GM12878 (cell line): ENCODE results near the gene PPID. TPM values are rescaled to one million over a fixed set of nuclear protein-coding genes. Genes with fewer than 3 reads are reported as not detected.
A peak's percentile ranks its signal among the peaks of the same experiment; 100 is the strongest.

Experiments
- ATAC-seq: fragments of 200-7000 bp; cut with Tn5 transposase; 3 replicates; pipeline ENCODE4 v1.9.1; 2020; ENCODE audit warnings: mild to moderate bottlenecking, moderate library complexity
- BruUV-seq: library from RNA; stranded (reverse); fragments of 400-500 nt; replicated peaks from 2 replicates; lab custom pipeline; 2021; lab: Mats Ljungman, UMichigan
- CTCF ChIA-PET: fragments of 300-600 bp; sonication (Branson Sonifier 250); formaldehyde crosslinking; extraction: SDS; loops from one replicate; lab custom pipeline; 2021; ENCODE audit warnings: inconsistent platforms; lab: Yijun Ruan, JAX
- POLR2A ChIA-PET: fragments of 350-600 bp; formaldehyde crosslinking; extraction: SDS; loops from one replicate; lab custom pipeline; 2021; ENCODE audit warnings: inconsistent platforms; lab: Charles Lee
- RAD21 ChIA-PET: fragments of 300-600 bp; sonication (Branson Sonifier 250); formaldehyde crosslinking; loops from one replicate; lab custom pipeline; 2023; ENCODE audit warnings: antibody characterized with exemption; ENCODE audit not compliant: unreplicated experiment; lab: Charles Lee
- SMC1A ChIA-PET: fragments of 300-600 bp; sonication (Branson Sonifier 250); formaldehyde crosslinking; loops from one replicate; lab custom pipeline; 2023; ENCODE audit not compliant: unreplicated experiment, uncharacterized antibody; lab: Charles Lee
- DNase-seq: peaks from one replicate; pipeline ENCODE4 v3.0.0-alpha.2; 2011; ENCODE audit warnings: low read depth, low spot score
- FAIRE-seq: peaks from 3 replicates; lab custom pipeline; 2011; peaks lifted over from hg19 to GRCh38; lab: Jason Lieb, UNC
- H2AFZ ChIP-seq: 2 replicates; pipeline ENCODE4 v1.6.0; 2011; ENCODE audit warnings: low read depth, low read length, control low read depth; ENCODE audit not compliant: control insufficient read depth
- H3K27ac ChIP-seq: 2 replicates; pipeline ENCODE4 v1.5.1; 2011; ENCODE audit warnings: control low read depth; ENCODE audit not compliant: control insufficient read depth, insufficient read depth
- H3K27me3 ChIP-seq, 2 experiments: replicated peaks in 1 of 2; 2 replicates each; pipeline versions ENCODE4 v1.6.0 to v1.6.1; 2011; ENCODE audit warnings: low read length in 1 of 2; ENCODE audit not compliant: control insufficient read depth in 2 of 2, insufficient read depth in 2 of 2
- H3K36me3 ChIP-seq, 2 experiments: 2 replicates each; pipeline ENCODE4 v1.5.1; 2011; ENCODE audit warnings: low read length in 1 of 2; ENCODE audit not compliant: control insufficient read depth in 2 of 2, insufficient read depth in 2 of 2
- H3K4me1 ChIP-seq: 2 replicates; pipeline ENCODE4 v1.6.1; 2011; ENCODE audit warnings: mild to moderate bottlenecking, low read length, moderate library complexity, mixed read lengths; ENCODE audit not compliant: control insufficient read depth, insufficient read depth
- H3K4me2 ChIP-seq: 2 replicates; pipeline ENCODE4 v1.6.0; 2011; ENCODE audit warnings: control low read depth; ENCODE audit not compliant: control insufficient read depth, insufficient read depth
- H3K4me3 ChIP-seq: fragments of 200-600 bp; sonication (generic); 2 replicates; pipeline ENCODE4 v1.5.1; 2016
- H3K79me2 ChIP-seq: 2 replicates; pipeline ENCODE4 v1.6.0; 2011; ENCODE audit warnings: low read length; ENCODE audit not compliant: control insufficient read depth, insufficient read depth
- H3K9ac ChIP-seq: 2 replicates; pipeline ENCODE4 v1.8.0; 2011; ENCODE audit warnings: low read length, control low read depth, mixed read lengths; ENCODE audit not compliant: control insufficient read depth, insufficient read depth
- H3K9me3 ChIP-seq: replicated peaks from 3 replicates; pipeline ENCODE4 v1.5.1; 2011; ENCODE audit warnings: mild to moderate bottlenecking, low read length; ENCODE audit not compliant: control insufficient read depth, insufficient read depth
- H4K20me1 ChIP-seq: 2 replicates; pipeline ENCODE4 v1.6.0; 2011; ENCODE audit not compliant: control insufficient read depth, insufficient read depth
- BHLHE40 ChIP-seq, 2 experiments: fragments of 450-650 bp in 1 of 2; IDR thresholded peaks; 2 replicates each; pipeline ENCODE4 v1.6.1; 2011 to 2017; ENCODE audit warnings: low read depth in 2 of 2, borderline replicate concordance in 1 of 2, improper control_type of control experiment in 1 of 2, low read length in 1 of 2, mild to moderate bottlenecking in 1 of 2
- CEBPB ChIP-seq, 2 experiments: fragments of 150-350 bp in 1 of 2; IDR thresholded peaks; 2 replicates each; pipeline ENCODE4 v1.6.1; 2012 to 2014; ENCODE audit warnings: low read depth in 2 of 2, low read length in 2 of 2, borderline replicate concordance in 1 of 2, inconsistent platforms in 1 of 2
- CEBPZ ChIP-seq: fragments of 150-350 bp; IDR thresholded peaks from 2 replicates; pipeline ENCODE4 v1.6.1; 2016; ENCODE audit warnings: low read depth, low read length
- CTCF ChIP-seq, 3 experiments: IDR thresholded peaks in 2 of 3; conservative IDR thresholded peaks in 1 of 3; 2 replicates each; pipeline ENCODE4 v1.5.1; 2011; ENCODE audit warnings: low read depth in 3 of 3, low read length in 3 of 3, mild to moderate bottlenecking in 3 of 3, control low read depth in 2 of 3, moderate library complexity in 2 of 3, inconsistent platforms in 1 of 3, mixed read lengths in 1 of 3; ENCODE audit not compliant: control insufficient read depth in 2 of 3, insufficient read depth in 1 of 3; ENCODE audit errors: extremely low read depth in 1 of 3
- IRF5 ChIP-seq: fragments of 450-650 bp; IDR thresholded peaks from 2 replicates; pipeline ENCODE4 v1.6.1; 2017; ENCODE audit warnings: borderline replicate concordance
- MEF2B ChIP-seq: fragments of 450-650 bp; IDR thresholded peaks from 2 replicates; pipeline ENCODE4 v1.6.1; 2018; ENCODE audit warnings: mild to moderate bottlenecking, moderate library complexity; ENCODE audit not compliant: partially characterized antibody, poor library complexity, severe bottlenecking
- ZBTB40 ChIP-seq: fragments of 450-650 bp; IDR thresholded peaks from 2 replicates; pipeline ENCODE4 v1.6.1; 2016; ENCODE audit warnings: mild to moderate bottlenecking, moderate library complexity, borderline replicate concordance
- WGBS: methylation state at CpG from one replicate; pipeline ENCODE4 v1.1.6; 2016; ENCODE audit warnings: low lambda C conversion rate; ENCODE audit not compliant: insufficient replicate concordance, insufficient coverage; ENCODE audit errors: missing lambda C conversion rate; 5-methylcytosine and 5-hydroxymethylcytosine counted together
- in situ Hi-C: fragments of 300-500 bp; cut with MboI; formaldehyde crosslinking; loops from 9 replicates; pipeline ENCODE4 v1.14.3; 2018; ENCODE audit warnings: mixed read lengths
- intact Hi-C: fragments of 100-400 bp; cut with micrococcal nuclease; formaldehyde crosslinking; loops from one replicate; pipeline ENCODE4 v1.14.2; 2022; ENCODE audit not compliant: unreplicated experiment
- polyA plus RNA-seq, 11 experiments: library from polyadenylated mRNA; depleted of rRNA in 4 of 11; unstranded in 6 of 11; stranded (reverse) in 5 of 11; fragments of >200 nt; fragmentation: Nextera tagmentation in 4 of 11; fragmentation: Illumina TruSeq in 1 of 11; extraction: Ambion mirVana in 4 of 11; extraction: Trizol in 1 of 11; gene quantifications; 1 replicate in 1 of 11; 2 replicates in 10 of 11; pipeline versions ENCODE4 v1.2.1 to v1.2.3, GENCODE V29; 2011 to 2016; ENCODE audit warnings: inconsistent platforms in 2 of 11, missing spikeins in 2 of 11, low read depth in 1 of 11
- total RNA-seq, 4 experiments: library from RNA; depleted of rRNA in 3 of 4; stranded (reverse); fragments of >200 nt in 3 of 4; fragmentation: Illumina TruSeq in 1 of 4; extraction: Trizol in 1 of 4; gene quantifications; 2 replicates each; pipeline versions ENCODE4 v1.2.1 to v1.2.3, GENCODE V29; 2013 to 2021

The PPID gene
- total and polyA plus RNA-seq, 10 of the 15 experiments (the other 5 are each of a cell fraction or from before 2014, with no cell fraction given): 21.9 to 64.3 (median 39.5) TPM

GRCh38 chr4:158669310-158669709 lies 53.9 kb downstream of the PPID start (continued):
- TF ChIP-seq MEF2B: peak; percentile 52

- Histone ChIP-seq H3K27me3 (no peaks in the 10 kb centered on the region), H4K20me1 (no peaks in the 10 kb centered on the region), H3K9ac (no peak overlapping the region), H3K4me2 (no peak overlapping the region), H2AFZ (no peak overlapping the region), H3K27ac (no peak overlapping the region), H3K4me3 (no peak overlapping the region), H3K79me2 (peaks cover 33% of the 10 kb centered on the region), H3K4me1 (no peaks in the 10 kb centered on the region), H3K36me3 (peaks cover 0 to 6% of the 10 kb centered on the region in 2 experiments; a peak in 1 of 4 replicates), H3K9me3 (no peaks in the 10 kb centered on the region)
- POLR2A ChIA-PET: no interaction called here
- DNase-seq (no peak), ATAC-seq (no peak), FAIRE-seq (no peak)
- no TSS peak for BruUV-seq
- CTCF ChIA-PET: interaction anchor here (0.6 to 1.0 kb wide), 3 partner anchors 46 to 409 kb away, joined by 3 read pairs; no protein-coding TSS in a partner anchor
- WGBS: 66% methylated on average over 3 of the region's 3 CpGs
- SMC1A ChIA-PET: interaction anchor here (0.6 kb wide), 1 partner anchor 48 kb away, joined by 3 read pairs; no protein-coding TSS in a partner anchor
- intact Hi-C loops: loop anchor here (2.0 kb wide), 2 partner anchors 435 to 779 kb away; partner anchors contain the start of gene RAPGEF2
- in situ Hi-C loops: no loop called here
- RAD21 ChIA-PET: no interaction called here
- TF ChIP-seq IRF5 (no peak), BHLHE40 (IDR thresholded peaks at IDR 0.05; ENCODE audit: borderline replicate concordance in 1 of 2, low read depth in 2 of 2, low read length in 1 of 2) (no peak), CEBPZ (no peak), ZBTB40 (peak; percentile 65; the same call in 1 of the 2 replicates), CTCF (IDR thresholded peaks at IDR 0.05 in 2 of 3, conservative IDR thresholded peaks at IDR 0.05 in 1 of 3; ENCODE audit: control insufficient read depth in 2 of 3, extremely low read depth in 1 of 3, insufficient read depth in 1 of 3, low read depth in 3 of 3, low read length in 3 of 3) (peak; percentile 29 to 59 (median 58); a peak in 5 of 6 replicates), CEBPB (IDR thresholded peaks at IDR 0.05; ENCODE audit: borderline replicate concordance in 1 of 2, low read depth in 2 of 2, low read length in 2 of 2) (no peak)
Observed at GRCh38 chr4:158667651-158668198, 55.5 kb downstream of the PPID start.
